ENCODE results near the gene PTGER3.

DNA sequence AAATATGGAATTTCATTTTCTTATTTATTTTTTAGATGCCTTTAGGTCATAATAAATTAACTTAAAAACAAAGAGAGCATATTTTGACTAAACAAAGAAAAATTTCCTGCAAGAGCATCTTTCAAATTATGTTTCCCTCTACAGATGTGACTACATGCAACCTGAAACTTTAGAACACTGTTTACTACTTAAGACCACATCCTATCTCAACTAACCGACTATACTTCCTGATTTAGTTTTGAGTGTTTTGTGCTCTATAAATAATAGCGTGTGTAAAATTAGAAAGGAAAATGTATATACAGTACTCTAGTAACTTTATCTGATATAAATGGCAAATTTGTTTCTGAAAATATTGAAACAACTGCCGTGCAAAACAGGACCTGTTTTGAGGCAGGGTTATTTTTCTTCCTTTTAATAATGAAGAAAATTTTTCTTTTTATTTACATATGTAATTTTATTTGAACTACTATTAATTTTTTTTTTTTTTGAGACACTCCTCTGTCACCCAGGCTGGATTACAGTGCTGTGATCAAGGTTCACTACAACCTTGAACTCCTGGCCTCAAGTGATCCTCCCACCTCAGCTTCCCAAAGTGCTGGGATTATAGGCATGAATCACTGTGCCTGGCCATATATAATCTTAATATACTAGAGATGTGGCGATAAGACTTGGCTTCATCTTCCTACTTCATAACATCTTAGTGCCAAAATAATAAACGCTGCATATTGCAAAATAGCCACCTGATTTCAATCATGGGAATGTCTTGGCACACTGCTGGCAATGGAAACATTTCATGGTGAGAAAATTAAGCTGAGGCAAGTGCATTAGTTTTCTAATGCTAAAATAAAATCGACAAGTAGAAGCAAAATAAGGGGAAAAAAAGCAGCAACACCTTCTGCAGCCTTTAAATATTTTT is 21.0 kb upstream of the PTGER3 start:
- no peak for TF ChIP-seq POLR2A (IDR thresholded peaks at IDR 0.05)
- TF ChIP-seq, protein P1, sequence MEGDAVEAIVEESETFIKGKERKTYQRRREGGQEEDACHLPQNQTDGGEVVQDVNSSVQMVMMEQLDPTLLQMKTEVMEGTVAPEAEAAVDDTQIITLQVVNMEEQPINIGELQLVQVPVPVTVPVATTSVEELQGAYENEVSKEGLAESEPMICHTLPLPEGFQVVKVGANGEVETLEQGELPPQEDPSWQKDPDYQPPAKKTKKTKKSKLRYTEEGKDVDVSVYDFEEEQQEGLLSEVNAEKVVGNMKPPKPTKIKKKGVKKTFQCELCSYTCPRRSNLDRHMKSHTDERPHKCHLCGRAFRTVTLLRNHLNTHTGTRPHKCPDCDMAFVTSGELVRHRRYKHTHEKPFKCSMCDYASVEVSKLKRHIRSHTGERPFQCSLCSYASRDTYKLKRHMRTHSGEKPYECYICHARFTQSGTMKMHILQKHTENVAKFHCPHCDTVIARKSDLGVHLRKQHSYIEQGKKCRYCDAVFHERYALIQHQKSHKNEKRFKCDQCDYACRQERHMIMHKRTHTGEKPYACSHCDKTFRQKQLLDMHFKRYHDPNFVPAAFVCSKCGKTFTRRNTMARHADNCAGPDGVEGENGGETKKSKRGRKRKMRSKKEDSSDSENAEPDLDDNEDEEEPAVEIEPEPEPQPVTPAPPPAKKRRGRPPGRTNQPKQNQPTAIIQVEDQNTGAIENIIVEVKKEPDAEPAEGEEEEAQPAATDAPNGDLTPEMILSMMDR (IDR thresholded peaks at IDR 0.05) = no peak
